IPS DF 6.9 (cell line): ENCODE measurements around the gene IGF2BP2.
"Not testable (repeated sequence)": the region's sequence is repeated elsewhere in the genome, so short reads cannot be mapped to it uniquely, and the experiment has no call there.

Experiments
- DNase-seq: peaks from one replicate; pipeline ENCODE4 v3.0.0-alpha.2; 2013; ENCODE audit warnings: low read depth, low spot score
- H3K27ac ChIP-seq: one replicate; pipeline ENCODE4 v1.5.1; 2013; ENCODE audit warnings: low read length, control low read depth
- H3K27me3 ChIP-seq: 2 replicates; pipeline ENCODE4 v1.6.1; 2013; ENCODE audit warnings: mild to moderate bottlenecking, low read length; ENCODE audit not compliant: control insufficient read depth, insufficient read depth
- H3K36me3 ChIP-seq: 2 replicates; pipeline ENCODE4 v1.6.1; 2013; ENCODE audit warnings: low read length; ENCODE audit not compliant: control insufficient read depth, insufficient read depth
- H3K4me1 ChIP-seq: 2 replicates; pipeline ENCODE4 v1.6.1; 2013; ENCODE audit warnings: low read length; ENCODE audit not compliant: control insufficient read depth, insufficient read depth
- H3K4me3 ChIP-seq: 2 replicates; pipeline ENCODE4 v1.5.1; 2013; ENCODE audit warnings: mild to moderate bottlenecking, low read length
- H3K9me3 ChIP-seq: 2 replicates; pipeline ENCODE4 v1.6.1; 2013; ENCODE audit warnings: low read length, inconsistent platforms; ENCODE audit not compliant: control insufficient read depth, insufficient read depth
- WGBS: extraction: QIAGEN DNeasy Blood & Tissue Kit; methylation state at CpG from one replicate; pipeline ENCODE4 v1.1.7; 2013; ENCODE audit warnings: mixed read lengths, missing lambda C conversion rate; ENCODE audit not compliant: insufficient read length, insufficient coverage; 5-methylcytosine and 5-hydroxymethylcytosine counted together

IGF2BP2 gene

GRCh38 chr3:185699927-185700326 is 124.9 kb downstream of the IGF2BP2 start:
- H3K27ac ChIP-seq: no peak overlapping the region
- no peaks in the 10 kb centered on the region for H3K9me3 ChIP-seq
- no peaks in the 10 kb centered on the region for H3K27me3 ChIP-seq
- no peaks in the 10 kb centered on the region for H3K36me3 ChIP-seq
- peaks cover 7% of the 10 kb centered on the region for H3K4me1 ChIP-seq
- no peak for DNase-seq
- no peak overlapping the region for H3K4me3 ChIP-seq
- no CpG with 5 or more reads among the region's 2 CpGs for WGBS

- H3K9me3 ChIP-seq, H3K27ac ChIP-seq, DNase-seq, H3K36me3 ChIP-seq, H3K4me3 ChIP-seq, H3K27me3 ChIP-seq, H3K4me1 ChIP-seq: not testable (repeated sequence)
- WGBS: no CpG with 5 or more reads among the region's 7 CpGs
Observed at GRCh38 chr3:185697228-185697627, 127.6 kb downstream of the IGF2BP2 start.

GRCh38 chr3:185696039-185696438 is 128.8 kb downstream of the IGF2BP2 start:
- no peak overlapping the region for H3K27ac ChIP-seq
- no peaks in the 10 kb centered on the region for H3K9me3 ChIP-seq
- DNase-seq: no peak
- H3K27me3 ChIP-seq: no peaks in the 10 kb centered on the region
- no CpG with 5 or more reads among the region's 6 CpGs for WGBS
- H3K4me3 ChIP-seq: no peak overlapping the region
- H3K36me3 ChIP-seq: no peaks in the 10 kb centered on the region
- no peaks in the 10 kb centered on the region for H3K4me1 ChIP-seq

GRCh38 chr3:185693985-185694653 is 130.7 kb downstream of the IGF2BP2 start:
- Histone ChIP-seq H3K4me3 (no peak overlapping the region), H3K9me3 (no peaks in the 10 kb centered on the region), H3K27me3 (no peaks in the 10 kb centered on the region), H3K4me1 (no peaks in the 10 kb centered on the region), H3K36me3 (0 out of 2 replicates have a peak, but pooled peaks cover 2% of the 10 kb centered on the region), H3K27ac (no peak overlapping the region)
- no peak for DNase-seq
- WGBS: no CpG with 5 or more reads among the region's 4 CpGs

- Histone ChIP-seq H3K36me3 (peaks cover 8% of the 10 kb centered on the region; the same call in 1 of the 2 replicates), H3K4me3 (no peak overlapping the region), H3K27ac (no peak overlapping the region), H3K27me3 (no peaks in the 10 kb centered on the region), H3K9me3 (no peaks in the 10 kb centered on the region), H3K4me1 (no peaks in the 10 kb centered on the region)
- DNase-seq: no peak
- WGBS: no CpG with 5 or more reads among the region's 2 CpGs
Observed at GRCh38 chr3:185691622-185692021, 133.2 kb downstream of the IGF2BP2 start.

- WGBS: no CpG with 5 or more reads among the region's 6 CpGs
- Histone ChIP-seq H3K36me3 (peaks cover 15% of the 10 kb centered on the region; the same call in 1 of the 2 replicates), H3K27ac (no peak overlapping the region), H3K4me1 (no peaks in the 10 kb centered on the region), H3K27me3 (no peaks in the 10 kb centered on the region), H3K9me3 (no peaks in the 10 kb centered on the region), H3K4me3 (no peak overlapping the region)
- no peak for DNase-seq
Observed at GRCh38 chr3:185687271-185687878, 137.5 kb downstream of the IGF2BP2 start.

- Histone ChIP-seq H3K4me3 (no peak overlapping the region), H3K27me3 (no peaks in the 10 kb centered on the region), H3K27ac (no peak overlapping the region), H3K4me1 (no peaks in the 10 kb centered on the region), H3K9me3 (no peaks in the 10 kb centered on the region), H3K36me3 (peaks cover 15% of the 10 kb centered on the region; the same call in 1 of the 2 replicates)
- WGBS: no CpG with 5 or more reads among the region's 9 CpGs
- no peak for DNase-seq
Observed at GRCh38 chr3:185685231-185686035, 139.4 kb downstream of the IGF2BP2 start.

- DNase-seq: no peak
- Histone ChIP-seq H3K36me3 (peaks cover 6% of the 10 kb centered on the region; the same call in 1 of the 2 replicates), H3K4me1 (no peaks in the 10 kb centered on the region), H3K4me3 (no peak overlapping the region), H3K27me3 (no peaks in the 10 kb centered on the region), H3K27ac (no peak overlapping the region), H3K9me3 (no peaks in the 10 kb centered on the region)
- no CpG with 5 or more reads among the region's 4 CpGs for WGBS
Observed at GRCh38 chr3:185680231-185680630, 144.6 kb downstream of the IGF2BP2 start.

- no CpG with 5 or more reads among the region's 1 CpG for whole genome bisulfite sequencing
- Histone ChIP-seq H3K9me3 (no peaks in the 10 kb centered on the region), H3K27ac (no peak overlapping the region)
Observed at GRCh38 chr3:185678027-185678426, 146.8 kb downstream of the IGF2BP2 start.

GRCh38 chr3:185677146-185677829 is 147.6 kb downstream of the IGF2BP2 start:
- Histone ChIP-seq H3K27ac (no peak overlapping the region), H3K4me1 (no peaks in the 10 kb centered on the region), H3K4me3 (no peak overlapping the region), H3K27me3 (no peaks in the 10 kb centered on the region), H3K36me3 (peaks cover 15% of the 10 kb centered on the region; the same call in 1 of the 2 replicates), H3K9me3 (no peaks in the 10 kb centered on the region)
- WGBS: no CpG with 5 or more reads among the region's 1 CpG
- DNase-seq: peak; percentile 45

More at GRCh38 chr3:185678027-185678426, 146.8 kb downstream of the IGF2BP2 start:
- Histone ChIP-seq H3K36me3 (peaks cover 8% of the 10 kb centered on the region; the same call in 1 of the 2 replicates), H3K4me3 (no peak overlapping the region), H3K27me3 (no peaks in the 10 kb centered on the region), H3K4me1 (no peaks in the 10 kb centered on the region)
- DNase-seq: no peak
